Aorta (tissue), 5 donors: ENCODE measurements around the gene EYA3. TPM values are rescaled to one million over a fixed set of nuclear protein-coding genes. Genes with fewer than 3 reads are reported as not detected.

Experiments
- ATAC-seq: fragments of 200-7000 bp; cut with Tn5 transposase; one replicate; pipeline ENCODE4 v1.9.1; 2022; ENCODE audit warnings: moderate library complexity; ENCODE audit not compliant: low FRiP score
- DNase-seq, 2 donors: peaks; one replicate each; pipeline ENCODE4 v3.0.0-alpha.2; 2020
- H3K27ac ChIP-seq, 2 donors: one replicate each; pipeline ENCODE4 v1.5.1; 2013; ENCODE audit warnings: low read length in 2 of 2, mild to moderate bottlenecking in 2 of 2, moderate library complexity in 2 of 2, control low read depth in 1 of 2, inconsistent platforms in 1 of 2, low read depth in 1 of 2
- H3K27me3 ChIP-seq, 2 donors: one replicate each; pipeline ENCODE4 v1.6.1; 2013; ENCODE audit warnings: control low read depth in 1 of 2, low read length in 1 of 2, mild to moderate bottlenecking in 1 of 2, moderate library complexity in 1 of 2; ENCODE audit not compliant: insufficient read depth in 2 of 2, control insufficient read depth in 1 of 2
- H3K36me3 ChIP-seq, 2 donors: one replicate each; pipeline ENCODE4 v1.6.1; 2013; ENCODE audit warnings: control low read depth in 1 of 2, low read length in 1 of 2, mild to moderate bottlenecking in 1 of 2; ENCODE audit not compliant: insufficient read depth in 2 of 2, control insufficient read depth in 1 of 2
- H3K4me1 ChIP-seq, 2 donors: one replicate each; pipeline ENCODE4 v1.6.1; 2013; ENCODE audit warnings: low read length in 2 of 2, control low read depth in 1 of 2, mild to moderate bottlenecking in 1 of 2, moderate library complexity in 1 of 2; ENCODE audit not compliant: insufficient read depth in 2 of 2, control insufficient read depth in 1 of 2
- H3K4me3 ChIP-seq, 2 donors: one replicate each; pipeline ENCODE4 v1.5.1; 2013; ENCODE audit warnings: low read length in 2 of 2, control low read depth in 1 of 2, mild to moderate bottlenecking in 1 of 2
- H3K9me3 ChIP-seq: one replicate; pipeline ENCODE4 v1.6.1; 2013; ENCODE audit warnings: mild to moderate bottlenecking, low read length; ENCODE audit not compliant: control insufficient read depth
- WGBS, 2 donors: extraction: QIAGEN DNeasy Blood & Tissue Kit; methylation state at CpG; one replicate each; pipeline ENCODE4 v1.1.7; 2013; 5-methylcytosine and 5-hydroxymethylcytosine counted together
- intact Hi-C, 2 donors: fragments of 100-400 bp; cut with DNase I; formaldehyde crosslinking; loops; one replicate each; pipeline versions ENCODE4 v1.14.2 to v1.15.0; 2022
- polyA plus RNA-seq, 2 donors: library from polyadenylated mRNA; stranded (reverse); fragments of 200-250 nt; gene quantifications; one replicate each; pipeline ENCODE4 v1.2.3, GENCODE V29; 2013
- total RNA-seq, 2 donors: library from RNA; stranded (reverse); fragmentation: NEBNext Ultra II Directional; extraction: Animal tissue kit (Norgen Biotek cat#: 25700); gene quantifications; one replicate each; pipeline ENCODE4 v1.2.1, GENCODE V29; 2021
- donor health status: healthy with polysubstance abuse.
- donor health status: Bipolar disorder and iron deficiency.
- donor health status: DM: no; HTN: no; CAD: no.
- donor health status: DM: no; HTN: no; CAD: no.
- donor health status: DM: yes; HTN: yes; CAD: no.

EYA3 gene
- total and polyA plus RNA-seq, 4 donors, result 3.4 to 25.3 (median 12.9) TPM

DNA sequence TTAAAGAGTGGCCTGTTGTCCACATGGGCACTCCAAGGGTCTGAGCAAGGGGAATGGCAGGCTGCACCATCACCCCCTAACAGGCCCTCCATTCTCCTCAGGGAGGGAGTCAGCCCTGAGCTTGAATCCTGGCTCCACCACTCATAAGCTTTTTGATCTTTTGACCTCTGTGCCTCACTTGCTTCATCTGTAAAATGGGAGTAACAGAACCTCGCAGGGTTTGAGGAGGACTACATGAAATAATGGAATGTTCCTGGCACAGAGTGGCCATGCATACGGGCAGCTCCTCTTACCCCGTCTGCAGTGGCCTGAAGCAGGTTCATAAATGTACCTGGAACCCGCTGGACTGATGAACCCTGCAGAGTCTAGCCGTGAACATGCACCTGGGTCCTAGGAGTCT is 130.8 kb downstream of the EYA3 start:
- Histone ChIP-seq H3K9me3 (no peaks in the 10 kb centered on the region), H3K4me1 (no peaks in the 10 kb centered on the region), H3K27me3 (no peaks in the 10 kb centered on the region), H3K4me3 (no peak overlapping the region), H3K27ac (no peak overlapping the region), H3K36me3 (no peaks in the 10 kb centered on the region)
- intact Hi-C loops, result no loop called here
- DNase-seq (no peak), ATAC-seq (no peak)
- 92 to 93% methylated on average over 5 of the region's 5 CpGs for WGBS, 2 donors

DNA sequence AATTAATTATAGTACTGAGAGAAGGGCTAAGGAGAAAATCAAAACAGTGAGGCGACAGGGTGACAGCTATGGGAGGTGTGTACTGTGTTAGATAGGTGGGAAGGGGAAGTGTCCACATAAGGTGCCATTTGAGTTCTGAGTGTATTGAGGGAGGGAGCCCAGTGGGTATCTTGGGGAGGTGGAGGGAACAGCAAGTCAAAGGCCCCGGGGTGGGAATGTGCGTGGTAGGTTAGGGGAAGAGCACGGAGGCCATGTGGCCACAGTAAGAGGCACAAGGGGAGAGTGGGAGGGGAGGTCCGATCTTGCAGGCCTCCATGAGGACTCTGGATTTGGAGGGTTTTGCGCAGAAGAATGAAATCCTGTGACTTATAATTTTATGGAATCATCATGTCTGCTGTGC is 131.6 kb downstream of the EYA3 start:
- DNase-seq (no peak), ATAC-seq (no peak)
- H3K9me3 ChIP-seq, result no peaks in the 10 kb centered on the region
- H3K36me3 ChIP-seq, result no peaks in the 10 kb centered on the region
- intact Hi-C loops, result no loop called here
- H3K4me3 ChIP-seq, result no peak overlapping the region
- no peaks in the 10 kb centered on the region for H3K4me1 ChIP-seq
- WGBS, 2 donors, result 76 to 82% methylated on average over 6 of the region's 6 CpGs
- no peaks in the 10 kb centered on the region for H3K27me3 ChIP-seq
- no peak overlapping the region for H3K27ac ChIP-seq

DNA sequence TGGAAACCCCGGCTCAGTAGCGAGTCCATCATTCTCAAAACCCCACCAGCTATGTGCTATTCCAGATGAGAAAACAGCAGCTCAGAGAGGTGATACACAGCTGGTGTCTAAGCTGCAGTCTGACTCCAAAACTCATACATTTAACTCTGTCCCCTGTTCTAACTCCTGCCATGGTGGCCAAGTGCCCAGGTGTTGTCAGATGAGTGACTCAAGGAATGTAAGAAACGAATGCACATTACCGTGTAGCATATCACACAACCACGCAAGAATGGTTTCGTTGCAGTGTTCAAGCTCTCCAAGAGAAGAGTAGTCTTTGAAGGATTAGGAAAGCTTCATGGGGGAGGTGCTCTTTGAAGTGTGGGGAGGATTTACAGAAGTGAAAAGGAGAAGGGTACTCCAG is 133.3 kb downstream of the EYA3 start:
- Histone ChIP-seq H3K27me3 (no peaks in the 10 kb centered on the region), H3K36me3 (no peaks in the 10 kb centered on the region), H3K4me3 (no peak overlapping the region), H3K4me1 (no peaks in the 10 kb centered on the region), H3K27ac (no peak overlapping the region), H3K9me3 (no peaks in the 10 kb centered on the region)
- ATAC-seq (no peak), DNase-seq (no peak)
- intact Hi-C loops, result no loop called here
- whole genome bisulfite sequencing, 2 donors, result 69 to 74% methylated on average over 6 of the region's 6 CpGs

GRCh38 chr1:27954186-27954585 is 134.2 kb downstream of the EYA3 start:
- no peak overlapping the region for H3K4me3 ChIP-seq
- no peaks in the 10 kb centered on the region for H3K4me1 ChIP-seq
- DNase-seq (no peak), ATAC-seq (no peak)
- no peak overlapping the region for H3K27ac ChIP-seq
- no peaks in the 10 kb centered on the region for H3K36me3 ChIP-seq
- intact Hi-C loops, result no loop called here
- 89 to 90% methylated on average over 10 of the region's 10 CpGs for WGBS, 2 donors
- no peaks in the 10 kb centered on the region for H3K9me3 ChIP-seq
- H3K27me3 ChIP-seq, result no peaks in the 10 kb centered on the region

DNA sequence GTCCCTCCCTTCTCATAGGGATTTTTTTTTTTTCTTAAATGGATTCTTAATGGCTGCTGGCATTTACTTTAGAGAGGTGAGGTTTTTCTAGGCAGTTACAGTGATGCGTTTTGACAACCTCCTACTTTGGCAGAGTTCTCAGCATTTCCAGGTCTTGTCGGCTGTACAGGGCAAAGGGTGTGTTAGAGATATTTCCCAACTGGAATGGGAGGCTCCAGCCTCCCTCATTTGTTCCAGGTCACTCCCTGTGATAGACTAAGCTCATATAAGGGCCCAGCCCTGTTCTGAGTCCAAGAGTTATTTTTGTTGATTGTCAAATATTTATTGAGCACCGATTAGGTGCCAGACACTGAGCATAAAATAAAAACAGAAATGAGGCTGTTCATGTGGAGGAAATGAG is 136.3 kb downstream of the EYA3 start:
- H3K27me3 ChIP-seq, result no peaks in the 10 kb centered on the region
- H3K9me3 ChIP-seq, result no peaks in the 10 kb centered on the region
- no peaks in the 10 kb centered on the region for H3K4me1 ChIP-seq
- intact Hi-C loops, result no loop called here
- no peak for ATAC-seq
- no peak overlapping the region for H3K27ac ChIP-seq
- no peak overlapping the region for H3K4me3 ChIP-seq
- 67 to 72% methylated on average over 3 of the region's 3 CpGs for WGBS, 2 donors
- no peak for DNase-seq
- H3K36me3 ChIP-seq, result no peaks in the 10 kb centered on the region

DNA sequence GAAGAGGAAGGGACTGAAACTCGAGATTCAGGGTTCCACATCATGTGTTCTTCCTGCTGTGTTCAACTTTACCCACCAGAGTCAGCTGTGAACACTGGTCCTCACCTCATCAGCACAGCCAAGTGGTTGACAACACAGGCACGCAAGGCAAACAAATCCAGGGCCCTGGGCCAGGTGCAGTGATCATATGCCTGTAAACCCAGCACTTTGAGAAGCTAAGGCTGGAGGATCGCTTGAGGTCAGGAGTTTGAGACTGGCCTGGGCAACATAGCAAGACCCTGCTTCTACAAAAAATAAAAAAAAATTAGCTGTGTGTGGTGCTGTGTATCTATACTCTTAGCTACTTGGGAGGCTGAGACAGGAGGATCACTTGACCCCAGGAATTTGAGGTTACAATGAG is 137.0 kb downstream of the EYA3 start:
- Histone ChIP-seq H3K4me1 (no peaks in the 10 kb centered on the region), H3K9me3 (no peaks in the 10 kb centered on the region), H3K36me3 (no peaks in the 10 kb centered on the region), H3K27ac (no peak overlapping the region), H3K4me3 (no peak overlapping the region), H3K27me3 (no peaks in the 10 kb centered on the region)
- intact Hi-C loops, result no loop called here
- no peak for ATAC-seq
- 61 to 62% methylated on average over 3 of the region's 3 CpGs for WGBS, 2 donors
- no peak for DNase-seq

GRCh38 chr1:27949027-27949426 is 139.4 kb downstream of the EYA3 start:
- H3K27ac ChIP-seq, result no peak overlapping the region
- WGBS, 2 donors, result 89 to 93% methylated on average over 8 of the region's 8 CpGs
- H3K4me3 ChIP-seq, result no peak overlapping the region
- intact Hi-C loops, result no loop called here
- H3K36me3 ChIP-seq, result no peaks in the 10 kb centered on the region
- no peaks in the 10 kb centered on the region for H3K4me1 ChIP-seq
- DNase-seq (no peak), ATAC-seq (no peak)
- no peaks in the 10 kb centered on the region for H3K9me3 ChIP-seq
- H3K27me3 ChIP-seq, result no peaks in the 10 kb centered on the region

- DNase-seq, result no peak
- intact Hi-C loops, result no loop called here
- Histone ChIP-seq H3K36me3 (no peaks in the 10 kb centered on the region), H3K4me1 (no peaks in the 10 kb centered on the region), H3K27me3 (no peaks in the 10 kb centered on the region), H3K4me3 (no peak overlapping the region), H3K27ac (no peak overlapping the region), H3K9me3 (no peaks in the 10 kb centered on the region)
- no peak for ATAC-seq
- WGBS, 2 donors, result 76 to 81% methylated on average over 4 to 5 of the region's 5 CpGs
These were observed 143.4 kb downstream of the EYA3 start for GRCh38 chr1:27945020-27945419.

GRCh38 chr1:27941671-27942540 is 146.5 kb downstream of the EYA3 start:
- ATAC-seq (no peak), DNase-seq (peak in 1 of 2 donors; percentile 42)
- 82% methylated on average over 12 of the region's 12 CpGs for WGBS, 2 donors
- intact Hi-C loops, result no loop called here
- no peaks in the 10 kb centered on the region for H3K36me3 ChIP-seq
- H3K4me3 ChIP-seq, result no peak overlapping the region
- no peak overlapping the region for H3K27ac ChIP-seq
- no peaks in the 10 kb centered on the region for H3K4me1 ChIP-seq
- H3K9me3 ChIP-seq, result no peaks in the 10 kb centered on the region
- no peaks in the 10 kb centered on the region for H3K27me3 ChIP-seq
